ENCODE results near the gene EVA1A.

DNA sequence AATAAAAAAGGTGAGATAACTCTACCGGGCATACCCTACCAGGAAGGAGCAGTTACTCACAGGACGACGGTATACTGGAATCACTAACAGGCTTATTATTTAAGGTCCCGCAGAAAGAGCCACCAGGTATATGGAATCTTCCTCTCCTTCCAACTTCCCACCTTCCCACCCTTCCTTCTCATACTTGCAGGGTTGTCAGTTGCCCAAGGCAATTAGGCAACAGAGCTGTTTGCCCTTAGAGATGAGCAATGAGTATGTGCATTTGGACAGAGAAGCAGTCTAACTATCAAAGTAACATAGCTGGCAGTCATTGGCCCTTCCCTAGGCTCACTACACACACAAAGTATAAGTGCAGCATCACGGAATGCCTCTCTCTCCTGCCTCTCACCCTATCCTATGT is 32.1 kb upstream of the EVA1A start:
- TF ChIP-seq, protein P1, sequence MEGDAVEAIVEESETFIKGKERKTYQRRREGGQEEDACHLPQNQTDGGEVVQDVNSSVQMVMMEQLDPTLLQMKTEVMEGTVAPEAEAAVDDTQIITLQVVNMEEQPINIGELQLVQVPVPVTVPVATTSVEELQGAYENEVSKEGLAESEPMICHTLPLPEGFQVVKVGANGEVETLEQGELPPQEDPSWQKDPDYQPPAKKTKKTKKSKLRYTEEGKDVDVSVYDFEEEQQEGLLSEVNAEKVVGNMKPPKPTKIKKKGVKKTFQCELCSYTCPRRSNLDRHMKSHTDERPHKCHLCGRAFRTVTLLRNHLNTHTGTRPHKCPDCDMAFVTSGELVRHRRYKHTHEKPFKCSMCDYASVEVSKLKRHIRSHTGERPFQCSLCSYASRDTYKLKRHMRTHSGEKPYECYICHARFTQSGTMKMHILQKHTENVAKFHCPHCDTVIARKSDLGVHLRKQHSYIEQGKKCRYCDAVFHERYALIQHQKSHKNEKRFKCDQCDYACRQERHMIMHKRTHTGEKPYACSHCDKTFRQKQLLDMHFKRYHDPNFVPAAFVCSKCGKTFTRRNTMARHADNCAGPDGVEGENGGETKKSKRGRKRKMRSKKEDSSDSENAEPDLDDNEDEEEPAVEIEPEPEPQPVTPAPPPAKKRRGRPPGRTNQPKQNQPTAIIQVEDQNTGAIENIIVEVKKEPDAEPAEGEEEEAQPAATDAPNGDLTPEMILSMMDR (IDR thresholded peaks at IDR 0.05; ENCODE audit: insufficient read depth, low read length, poor library complexity, severe bottlenecking): no peak
- TF ChIP-seq EZH2phosphoT487 (conservative IDR thresholded peaks at IDR 0.05; ENCODE audit: low read length): no peak
